NCI-H446 (cell line): ENCODE results near the gene URB2.
A peak's percentile ranks its signal among the peaks of the same experiment; 100 is the strongest.
"Not testable (repeated sequence)": the region's sequence is repeated elsewhere in the genome, so short reads cannot be mapped to it uniquely, and the experiment has no call there.

ENCODE experiments used
- DNase-seq, 2 experiments: peaks; one replicate each; lab custom pipeline; 2025; lab: John Stamatoyannopoulos, UW

URB2 gene

DNA sequence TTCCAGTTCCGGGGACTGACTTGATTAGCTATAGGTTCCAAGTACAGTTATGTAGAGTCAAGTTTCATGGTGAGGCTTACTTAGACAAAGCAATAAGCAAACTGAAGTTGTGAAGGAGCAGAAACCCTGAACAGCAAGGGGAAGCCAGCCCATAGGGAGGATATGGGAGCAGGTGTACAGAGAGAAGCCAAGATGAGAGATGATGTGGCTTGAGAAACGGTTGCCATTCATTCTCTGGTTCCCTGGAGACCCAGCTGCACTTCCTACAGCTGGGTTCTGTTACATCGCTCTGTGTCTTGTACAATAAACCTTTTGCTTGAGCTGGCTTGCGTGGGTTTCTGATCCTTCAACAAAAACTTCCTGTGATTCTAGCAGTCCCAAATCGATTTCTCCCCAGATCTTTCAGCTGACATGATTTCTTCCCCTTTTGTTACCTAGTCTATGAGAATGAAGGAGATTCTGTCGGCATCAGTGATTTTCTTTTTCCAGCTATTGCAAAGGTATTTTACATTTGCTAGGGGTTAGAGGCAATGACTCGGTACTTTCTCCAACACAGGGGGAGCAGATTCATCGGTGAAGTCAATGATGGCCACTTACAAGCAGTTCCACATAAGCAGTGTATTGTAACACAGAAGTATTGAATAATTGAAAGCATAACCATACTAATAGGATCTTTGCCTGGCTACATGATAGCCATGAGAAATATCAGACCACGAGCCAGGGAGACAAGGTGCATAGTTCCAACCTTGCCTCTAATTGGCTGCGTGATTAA, 67.3 kb downstream of the URB2 start:
- no peak for DNase-seq

DNA sequence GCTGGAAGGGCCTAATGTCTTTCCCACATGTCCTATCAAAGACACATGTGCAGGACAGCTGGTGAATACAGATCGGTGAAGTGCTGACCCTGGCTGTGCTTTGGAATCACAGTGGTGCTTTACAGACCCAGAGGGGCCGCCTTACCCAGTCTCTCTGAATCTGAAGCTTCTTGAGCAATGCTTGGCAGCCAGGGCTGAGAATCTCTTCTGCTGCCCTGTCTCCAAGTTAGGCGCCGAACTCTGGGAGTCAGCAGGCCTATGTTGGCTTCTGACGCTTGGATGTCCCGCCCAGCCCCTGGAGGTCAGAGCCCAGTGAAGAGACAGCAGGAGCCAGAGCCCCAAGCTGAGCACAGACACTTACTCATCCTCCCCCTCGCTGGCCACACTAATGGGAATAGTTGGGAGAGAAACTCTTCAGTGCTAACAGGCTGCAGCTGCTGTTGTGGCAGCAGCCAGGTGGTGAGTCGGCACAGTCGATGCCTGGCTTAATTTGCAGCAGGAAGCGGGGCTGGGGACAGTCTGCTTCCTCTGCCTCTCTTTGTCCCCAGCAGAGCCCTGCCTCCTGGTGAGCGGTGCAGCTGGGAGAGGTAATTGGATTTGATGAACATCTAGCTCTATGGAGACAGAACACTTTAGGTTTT, 68.1 kb downstream of the URB2 start:
- DNase-seq = peak; percentile 69 to 91

DNA sequence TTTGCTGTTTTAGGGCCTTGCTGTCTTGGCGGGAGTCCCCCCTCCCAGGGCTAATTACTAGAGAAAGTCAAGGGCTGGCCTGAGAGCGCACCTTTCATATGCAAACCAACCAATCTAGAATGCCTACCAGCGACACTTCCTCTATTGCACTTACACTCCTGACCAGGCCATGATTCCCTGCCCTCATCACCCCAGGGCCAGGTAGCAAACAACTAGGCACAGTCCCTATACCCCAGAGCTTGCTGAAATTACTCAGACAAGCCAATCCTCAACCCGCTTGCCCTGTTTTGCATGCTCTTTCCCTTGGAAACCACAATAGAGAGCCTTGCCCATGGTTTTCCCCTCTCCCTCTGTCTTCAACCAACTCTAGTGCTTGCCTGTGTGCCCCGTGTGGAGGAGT, 70.3 kb downstream of the URB2 start:
- no peak for DNase-seq

DNA sequence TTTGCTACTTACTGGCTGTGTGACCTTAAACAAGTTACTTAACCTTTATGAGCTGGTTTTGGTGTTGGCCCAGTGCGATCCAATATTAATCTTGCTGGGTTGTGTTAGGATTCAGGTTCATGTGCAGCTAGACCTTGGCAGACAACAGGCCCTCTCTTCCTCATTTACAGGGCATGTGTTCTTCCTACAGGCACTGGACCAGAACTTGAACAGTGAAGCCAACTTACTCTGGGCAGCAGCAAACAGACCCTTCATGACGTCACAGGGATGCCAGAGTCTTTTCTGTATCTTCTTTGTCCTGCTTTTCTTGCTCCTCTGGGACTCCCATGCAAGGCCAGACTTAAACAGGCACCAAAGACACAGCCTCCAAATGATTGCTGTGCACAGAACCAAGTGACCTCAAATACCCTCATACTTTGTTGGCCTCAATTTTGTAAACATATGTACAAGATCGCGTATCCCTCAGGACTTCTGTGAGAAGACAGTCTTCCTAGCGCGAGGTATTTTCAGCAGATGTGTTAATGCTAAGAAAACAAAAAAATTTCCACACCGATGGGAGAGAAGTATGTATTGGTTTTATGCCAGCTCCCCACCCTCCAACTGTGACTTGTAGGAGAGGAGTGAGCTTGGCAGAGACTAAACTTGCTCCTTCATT, 73.7 kb downstream of the URB2 start:
- peak; percentile 55 to 77 for DNase-seq

DNA sequence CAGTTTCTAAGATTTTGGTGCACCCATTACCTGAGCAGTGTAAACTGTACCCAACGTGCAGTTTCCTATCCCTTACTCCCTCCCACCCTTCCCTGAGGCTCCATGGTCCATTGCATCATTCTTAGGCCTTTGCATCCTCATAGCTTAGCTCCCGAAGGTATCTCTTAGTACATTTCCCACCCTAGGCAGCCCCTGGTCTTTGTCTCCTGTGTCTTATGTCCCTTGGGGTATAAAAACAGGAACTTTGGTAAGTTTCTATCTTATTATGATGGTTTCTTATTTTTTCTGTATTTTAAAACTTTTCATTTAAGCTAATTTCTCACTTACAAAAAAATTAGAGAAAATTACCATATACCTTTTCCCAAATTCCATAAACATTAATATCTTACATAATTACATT, 78.1 kb downstream of the URB2 start:
- no peak for DNase-seq

DNA sequence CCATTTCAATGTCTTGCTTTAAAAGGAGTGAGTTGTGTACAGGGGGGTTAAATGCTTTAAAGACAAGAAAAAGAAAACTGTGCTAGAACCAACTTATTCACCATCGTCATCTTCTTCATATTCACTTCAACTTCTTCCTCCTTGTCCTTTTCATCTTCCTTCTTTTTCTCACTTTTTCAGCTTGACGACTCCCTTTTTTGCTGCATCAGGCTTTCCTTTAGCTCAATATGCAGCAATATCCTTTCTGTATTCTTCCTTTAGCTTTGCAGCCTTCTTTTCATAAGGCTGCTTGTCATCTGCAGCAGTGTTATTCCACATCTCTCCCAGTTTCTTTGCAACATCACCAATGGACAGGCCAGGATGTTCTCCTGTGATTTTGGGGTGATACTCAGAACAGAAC, 79.1 kb downstream of the URB2 start:
- not testable (repeated sequence) for DNase-seq

DNA sequence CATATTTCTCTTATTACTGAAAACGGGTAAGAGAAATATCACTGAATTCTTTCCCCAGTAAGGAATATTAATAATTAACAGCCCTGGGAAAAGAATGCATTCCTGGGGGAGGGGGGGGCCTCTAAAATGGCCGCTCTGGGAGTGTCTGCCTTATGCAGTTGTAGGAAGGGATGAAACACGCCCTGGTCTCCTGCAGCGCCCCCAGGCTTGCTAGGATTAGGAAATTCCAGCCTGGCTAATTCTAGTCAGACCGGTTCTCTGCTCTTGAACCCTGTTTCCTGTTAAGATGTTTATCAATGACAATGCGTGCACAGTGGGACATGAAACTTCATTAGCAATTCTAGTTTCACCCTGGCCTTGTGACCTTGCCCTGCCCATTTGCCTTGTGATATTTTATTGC, 81.1 kb downstream of the URB2 start:
- DNase-seq = not testable (repeated sequence)

DNA sequence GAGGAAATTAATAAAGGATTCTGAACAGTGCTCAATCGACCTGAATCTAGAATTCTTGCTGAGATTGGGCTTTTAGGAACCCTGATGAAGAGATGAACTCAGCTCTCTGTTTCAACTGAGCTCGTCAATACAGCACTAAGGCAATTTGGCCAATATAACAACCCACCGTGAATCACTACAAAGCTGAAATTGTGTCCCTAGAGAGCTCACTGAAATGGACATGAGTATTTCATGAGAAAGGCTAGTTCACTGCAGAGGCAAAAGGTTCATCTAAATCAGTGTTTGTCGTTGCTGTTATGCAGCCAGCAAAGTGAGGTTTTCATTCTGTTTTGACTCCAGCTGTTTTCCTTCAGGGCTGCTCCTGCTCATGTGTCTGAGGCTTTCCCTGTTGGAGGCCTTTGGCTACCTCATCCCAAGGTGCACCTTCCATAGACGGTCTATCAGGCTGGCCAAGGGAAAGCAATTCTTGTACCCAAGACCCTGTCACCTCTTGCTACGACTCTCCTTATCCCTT, 83.5 kb downstream of the URB2 start:
- no peak for DNase-seq
